Endothelial cell of umbilical vein (primary cell): ENCODE measurements around the gene CFAP97.

Experiments
- CTCF ChIP-seq, 2 donors: IDR thresholded peaks; 1 replicate in 1 of 2; 2 replicates in 1 of 2; pipeline ENCODE4 v1.5.1; 2011; ENCODE audit warnings: low read length in 2 of 2, mild to moderate bottlenecking in 2 of 2, moderate library complexity in 2 of 2, control low read depth in 1 of 2, inconsistent platforms in 1 of 2, low read depth in 1 of 2; ENCODE audit not compliant: insufficient read depth in 1 of 2; ENCODE audit errors: extremely low read depth in 1 of 2
- JUN ChIP-seq: IDR thresholded peaks from 2 replicates; pipeline ENCODE4 v1.6.1; 2011; ENCODE audit warnings: borderline replicate concordance, low read depth; ENCODE audit not compliant: insufficient read length, insufficient read depth
- MAX ChIP-seq: IDR thresholded peaks from 2 replicates; pipeline ENCODE4 v1.6.1; 2011; ENCODE audit not compliant: insufficient read depth, insufficient read length
- POLR2A ChIP-seq: IDR thresholded peaks from 2 replicates; pipeline ENCODE4 v1.6.1; 2012; ENCODE audit warnings: low read depth, mild to moderate bottlenecking, control low read depth, low read length
- POLR2AphosphoS5 ChIP-seq: IDR thresholded peaks from 2 replicates; pipeline ENCODE4 v1.6.1; 2012; ENCODE audit warnings: low read depth, mild to moderate bottlenecking, control low read depth, low read length, moderate library complexity; ENCODE audit not compliant: insufficient read depth

GRCh38 chr4:185119927-185120630 lies 83.7 kb downstream of the CFAP97 start:
- no peak for TF ChIP-seq CTCF (IDR thresholded peaks at IDR 0.05; ENCODE audit: extremely low read depth in 1 of 2, insufficient read depth in 1 of 2, low read depth in 1 of 2, low read length in 2 of 2)
- TF ChIP-seq JUN: no peak
- TF ChIP-seq POLR2AphosphoS5: no peak
- TF ChIP-seq MAX: no peak
- no peak for TF ChIP-seq POLR2A
